Thoracic aorta (tissue), 2 donors: Measurements from ENCODE around the gene TUBG1. TPM values are rescaled to one million over a fixed set of nuclear protein-coding genes. Genes with fewer than 3 reads are reported as not detected.

Experiments
- ATAC-seq: fragments of 150-250 bp; one replicate; pipeline ENCODE4 v1.8.0; 2017; ENCODE audit warnings: low read depth; ENCODE audit not compliant: insufficient number of reproducible peaks, low FRiP score
- DNase-seq: peaks from one replicate; pipeline ENCODE4 v3.0.0-alpha.2; 2020; ENCODE audit warnings: low spot score
- H3K27ac ChIP-seq, 2 donors: fragments of 200-600 bp; sonication (generic); 1 replicate in 1 of 2; 2 replicates in 1 of 2; pipeline ENCODE4 v1.5.1; 2016; ENCODE audit warnings: mild to moderate bottlenecking in 2 of 2, moderate library complexity in 2 of 2
- H3K27me3 ChIP-seq: fragments of 200-600 bp; sonication (generic); replicated peaks from 2 replicates; pipeline ENCODE4 v1.6.0; 2016; ENCODE audit warnings: mild to moderate bottlenecking; ENCODE audit not compliant: insufficient read depth
- H3K36me3 ChIP-seq: fragments of 200-600 bp; sonication (generic); one replicate; pipeline ENCODE4 v1.5.1; 2016
- H3K4me1 ChIP-seq, 2 donors: fragments of 200-600 bp; sonication (generic); 1 replicate in 1 of 2; 2 replicates in 1 of 2; pipeline versions ENCODE4 v1.5.1 to v1.6.0; 2016; ENCODE audit warnings: low read depth in 2 of 2, mild to moderate bottlenecking in 1 of 2; ENCODE audit not compliant: control insufficient read depth in 1 of 2
- H3K4me3 ChIP-seq: fragments of 200-600 bp; sonication (generic); 2 replicates; pipeline ENCODE4 v1.5.1; 2016; ENCODE audit warnings: mild to moderate bottlenecking
- H3K9me3 ChIP-seq: fragments of 200-600 bp; sonication (generic); 2 replicates; pipeline ENCODE4 v1.5.1; 2016
- CTCF ChIP-seq: fragments of 200-600 bp; sonication (generic); IDR thresholded peaks from one replicate; pipeline ENCODE4 v1.5.1; 2019; ENCODE audit warnings: antibody characterized with exemption
- total RNA-seq, 2 donors: library from RNA; depleted of rRNA; stranded (reverse); fragments of >200 nt; gene quantifications; one replicate each; pipeline versions ENCODE4 v1.1.0 to v1.2.3, GENCODE V29; 2016

The TUBG1 gene
- total RNA-seq, 2 donors from 2014 or later: 26.7 to 47.0 TPM

GRCh38 chr17:42590886-42591285 is 18.6 kb upstream of the TUBG1 start:
- peaks cover 44% of the 10 kb centered on the region for H3K36me3 ChIP-seq
- ATAC-seq (no peak), DNase-seq (no peak)
- H3K9me3 ChIP-seq: no peaks in the 10 kb centered on the region
- no peaks in the 10 kb centered on the region for H3K27me3 ChIP-seq
- no peak overlapping the region for H3K4me3 ChIP-seq
- H3K27ac ChIP-seq: no peak overlapping the region
- TF ChIP-seq CTCF: no peak
- H3K4me1 ChIP-seq: no peaks in the 10 kb centered on the region

- DNase-seq: no peak
- no peak for TF ChIP-seq CTCF
- Histone ChIP-seq H3K4me3 (no peak overlapping the region), H3K4me1 (no peaks in the 10 kb centered on the region), H3K9me3 (no peaks in the 10 kb centered on the region), H3K27ac (no peak overlapping the region), H3K36me3 (peaks cover 42% of the 10 kb centered on the region), H3K27me3 (no peaks in the 10 kb centered on the region)
- no peak for ATAC-seq
Observed at GRCh38 chr17:42591411-42591810, 18.1 kb upstream of the TUBG1 start.

GRCh38 chr17:42596386-42596785 is 13.1 kb upstream of the TUBG1 start:
- H3K27ac ChIP-seq: no peak overlapping the region
- DNase-seq (no peak), ATAC-seq (no peak)
- no peaks in the 10 kb centered on the region for H3K27me3 ChIP-seq
- no peak for TF ChIP-seq CTCF
- no peak overlapping the region for H3K4me3 ChIP-seq
- H3K4me1 ChIP-seq: peaks cover 0 to 8% of the 10 kb centered on the region in 2 donors
- H3K9me3 ChIP-seq: no peaks in the 10 kb centered on the region
- H3K36me3 ChIP-seq: peaks cover 15% of the 10 kb centered on the region

- no peaks in the 10 kb centered on the region for H3K9me3 ChIP-seq
- ATAC-seq: no peak
- DNase-seq: no peak
- no peak for TF ChIP-seq CTCF
- no peak overlapping the region for H3K27ac ChIP-seq
- H3K36me3 ChIP-seq: peaks cover 6% of the 10 kb centered on the region
- no peaks in the 10 kb centered on the region for H3K27me3 ChIP-seq
- no peak overlapping the region for H3K4me3 ChIP-seq
- H3K4me1 ChIP-seq: peaks cover 0 to 8% of the 10 kb centered on the region in 2 donors
Observed at GRCh38 chr17:42598905-42599304, 10.6 kb upstream of the TUBG1 start.

GRCh38 chr17:42603318-42603717 is 6.2 kb upstream of the TUBG1 start:
- Histone ChIP-seq H3K4me1 (peaks cover 18 to 45% of the 10 kb centered on the region in 2 donors), H3K27ac (no peak overlapping the region), H3K4me3 (no peak overlapping the region), H3K36me3 (peaks cover 2% of the 10 kb centered on the region), H3K27me3 (no peaks in the 10 kb centered on the region), H3K9me3 (no peaks in the 10 kb centered on the region)
- TF ChIP-seq CTCF: no peak
- DNase-seq (no peak), ATAC-seq (no peak)
